ENCODE results near the gene ZNF547. TPM values are rescaled to one million over a fixed set of nuclear protein-coding genes. Genes with fewer than 3 reads are reported as not detected.

Gene ZNF547
- total and polyA plus RNA-seq, 2 donors (not counting 3 experiments of a cell fraction or from before 2014, with no cell fraction given) = 1.9 to 2.7 TPM

- intact Hi-C loops (cut with micrococcal nuclease) (no loop called here), dilution Hi-C loops (cut with MboI; ENCODE audit: extremely low pct_ligation_motif_present, low sequenced_read_pairs) (no loop called here)
- H3K4me2 ChIP-seq (ENCODE audit: insufficient read depth, low read length) = no peak overlapping the region
- POLR2A ChIA-PET = no interaction called here
- H3K27me3 ChIP-seq (ENCODE audit: control insufficient read depth in 2 of 2, insufficient read depth in 2 of 2, low read length in 2 of 2) = no peaks in the 10 kb centered on the region
- no peak overlapping the region for H3K27ac ChIP-seq (ENCODE audit: insufficient read depth, low read depth, low read length)
- H3K9me3 ChIP-seq (replicated peaks; ENCODE audit: control insufficient read depth, insufficient read depth, low read length) = no peaks in the 10 kb centered on the region
- CTCF ChIA-PET = interaction anchor here (1.3 kb wide), 1 partner anchor 10 kb away, joined by 3 read pairs; no protein-coding TSS in a partner anchor
- no peaks in the 10 kb centered on the region for H4K20me1 ChIP-seq (replicated peaks; ENCODE audit: control insufficient read depth, extremely low read depth, insufficient read depth, low read length)
- no peak overlapping the region for H3K4me3 ChIP-seq (replicated peaks in 1 of 3; ENCODE audit: insufficient read depth in 1 of 3, low read depth in 1 of 3, low read length in 3 of 3)
- no peak overlapping the region for H3K9ac ChIP-seq (replicated peaks; ENCODE audit: extremely low read depth, insufficient read depth, low read length)
- H3K4me1 ChIP-seq (ENCODE audit: control insufficient read depth, extremely low read depth, insufficient read depth, low read length) = no peaks in the 10 kb centered on the region
- DNase-seq (ENCODE audit: low read depth, low spot score) (no peak), FAIRE-seq (no peak)
- H3K79me2 ChIP-seq (ENCODE audit: control insufficient read depth, insufficient read depth, low read length) = no peaks in the 10 kb centered on the region
- no peak overlapping the region for H2AFZ ChIP-seq (ENCODE audit: low read depth, low read length)
- H3K9me1 ChIP-seq (replicated peaks; ENCODE audit: control insufficient read depth, extremely low read depth, insufficient read depth, low read length) = no peaks in the 10 kb centered on the region
- BruUV-seq (replicated peaks) = no TSS peak
- H3K36me3 ChIP-seq (ENCODE audit: control insufficient read depth in 2 of 2, extremely low read depth in 1 of 2, insufficient read depth in 2 of 2, low read length in 2 of 2) = peaks cover 0 to under 1% of the 10 kb centered on the region in 2 experiments
- TF ChIP-seq CTCF (IDR thresholded peaks at IDR 0.05; ENCODE audit: extremely low read depth in 1 of 2, insufficient read depth in 1 of 2, low read depth in 1 of 2, low read length in 2 of 2) = no peak
- TF ChIP-seq JUN (IDR thresholded peaks at IDR 0.05; ENCODE audit: borderline replicate concordance, insufficient read depth, insufficient read length, low read depth) = no peak
- TF ChIP-seq GATA2 (IDR thresholded peaks at IDR 0.05; ENCODE audit: insufficient read depth, insufficient read length, low read depth, low read length) = no peak
- TF ChIP-seq MYC (IDR thresholded peaks at IDR 0.05; ENCODE audit: low read depth, low read length) = no peak
- no peak for TF ChIP-seq POLR2AphosphoS5 (IDR thresholded peaks at IDR 0.05; ENCODE audit: insufficient read depth, low read depth, low read length)
- TF ChIP-seq EZH2 (IDR thresholded peaks at IDR 0.05; ENCODE audit: borderline replicate concordance, low read depth, low read length, severe bottlenecking) = no peak
- TF ChIP-seq FOS (IDR thresholded peaks at IDR 0.05; ENCODE audit: borderline replicate concordance, insufficient read depth, low read length) = no peak
- no peak for TF ChIP-seq MAX (IDR thresholded peaks at IDR 0.05; ENCODE audit: insufficient read depth, insufficient read length)
- no peak for TF ChIP-seq POLR2A (IDR thresholded peaks at IDR 0.05; ENCODE audit: low read depth, low read length)
Measured at GRCh38 chr19:57334191-57334590, 29.2 kb upstream of the ZNF547 start.

All from endothelial cell of umbilical vein (primary cell).